MM.1S (cell line): ENCODE measurements around the gene COMT.

Source experiments
- DNase-seq: peaks from one replicate; pipeline ENCODE4 v3.0.0-alpha.2; 2015
- H2AFZ ChIP-seq: fragments of 300-600 bp; sonication (generic); 2 replicates; pipeline ENCODE4 v1.6.0; 2016; ENCODE audit warnings: antibody characterized with exemption, low read length
- H3F3A ChIP-seq: fragments of 300-600 bp; sonication (generic); 2 replicates; pipeline ENCODE4 v1.6.1; 2016; ENCODE audit warnings: mild to moderate bottlenecking, antibody characterized with exemption, low read length, moderate library complexity, mixed read lengths; ENCODE audit not compliant: insufficient read depth
- H3K27ac ChIP-seq: fragments of 300-600 bp; sonication (generic); 2 replicates; pipeline ENCODE4 v1.5.1; 2016; ENCODE audit warnings: mild to moderate bottlenecking, low read length
- H3K27me3 ChIP-seq: fragments of 300-600 bp; sonication (generic); replicated peaks from 2 replicates; pipeline ENCODE4 v1.6.0; 2016; ENCODE audit warnings: low read length; ENCODE audit not compliant: insufficient read depth
- H3K36me3 ChIP-seq: fragments of 300-600 bp; sonication (generic); replicated peaks from 2 replicates; pipeline ENCODE4 v1.6.1; 2016; ENCODE audit warnings: mild to moderate bottlenecking, low read length, mixed read lengths; ENCODE audit not compliant: insufficient read depth
- H3K4me1 ChIP-seq: fragments of 300-600 bp; sonication (generic); 2 replicates; pipeline ENCODE4 v1.6.1; 2016; ENCODE audit warnings: low read length, mixed read lengths
- H3K4me2 ChIP-seq: fragments of 300-600 bp; sonication (generic); 2 replicates; pipeline ENCODE4 v1.6.0; 2016; ENCODE audit warnings: low read depth, low read length
- H3K4me3 ChIP-seq: fragments of 300-600 bp; sonication (generic); 2 replicates; pipeline ENCODE4 v1.5.1; 2016; ENCODE audit warnings: low read length, mixed read lengths
- H3K79me2 ChIP-seq: fragments of 300-600 bp; sonication (generic); 2 replicates; pipeline ENCODE4 v1.6.1; 2016; ENCODE audit warnings: mixed run types, low read length, mixed read lengths
- H3K9ac ChIP-seq: fragments of 300-600 bp; sonication (generic); 2 replicates; pipeline ENCODE4 v1.6.1; 2016; ENCODE audit warnings: low read length, mixed read lengths
- H3K9me2 ChIP-seq: fragments of 300-600 bp; sonication (generic); replicated peaks from 2 replicates; pipeline ENCODE4 v1.6.1; 2016; ENCODE audit warnings: mild to moderate bottlenecking, low read length, mixed read lengths; ENCODE audit not compliant: insufficient read depth
- H3K9me3 ChIP-seq: fragments of 300-600 bp; sonication (generic); replicated peaks from 2 replicates; pipeline ENCODE4 v1.6.1; 2016; ENCODE audit warnings: mild to moderate bottlenecking, low read length, mixed read lengths; ENCODE audit not compliant: insufficient read depth
- H4K20me1 ChIP-seq: fragments of 300-600 bp; sonication (generic); 2 replicates; pipeline ENCODE4 v1.6.1; 2016; ENCODE audit warnings: mild to moderate bottlenecking, low read length, moderate library complexity, mixed read lengths; ENCODE audit not compliant: insufficient read depth
- CTCF ChIP-seq: fragments of 300-600 bp; sonication (generic); IDR thresholded peaks from 2 replicates; pipeline ENCODE4 v1.5.1; 2016; ENCODE audit warnings: antibody characterized with exemption, low read length, mixed read lengths
- EZH2 ChIP-seq: fragments of 300-600 bp; sonication (generic); optimal IDR thresholded peaks from 2 replicates; pipeline ENCODE3; 2017; ENCODE audit warnings: low read depth, mild to moderate bottlenecking, antibody characterized with exemption, low read length, mixed read lengths
- EZH2phosphoT487 ChIP-seq: fragments of 300-600 bp; sonication (generic); IDR thresholded peaks from 2 replicates; pipeline ENCODE4 v1.6.1; 2018; ENCODE audit warnings: antibody characterized with exemption, low read length

Gene COMT

GRCh38 chr22:19928207-19928606 lies 13.4 kb upstream of the COMT start:
- Histone ChIP-seq H3K9ac (no peak overlapping the region), H3K27ac (no peak overlapping the region), H3K36me3 (no peaks in the 10 kb centered on the region), H4K20me1 (no peaks in the 10 kb centered on the region), H3K9me2 (no peaks in the 10 kb centered on the region), H3K4me3 (no peak overlapping the region), H3K9me3 (no peaks in the 10 kb centered on the region), H3K4me2 (no peak overlapping the region), H3K4me1 (0 out of 2 replicates have a peak, but pooled peaks cover 3% of the 10 kb centered on the region), H3K79me2 (no peaks in the 10 kb centered on the region), H3K27me3 (no peaks in the 10 kb centered on the region), H3F3A (no peaks in the 10 kb centered on the region), H2AFZ (no peak overlapping the region)
- TF ChIP-seq EZH2phosphoT487 (no peak), EZH2 (no peak), CTCF (no peak)
- no peak for DNase-seq

GRCh38 chr22:19929586-19930550 lies 11.7 kb upstream of the COMT start:
- Histone ChIP-seq H3K27ac (no peak overlapping the region), H4K20me1 (no peaks in the 10 kb centered on the region), H3K4me2 (no peak overlapping the region), H2AFZ (no peak overlapping the region), H3K9me3 (no peaks in the 10 kb centered on the region), H3K9ac (no peak overlapping the region), H3K4me3 (no peak overlapping the region), H3K4me1 (no peaks in the 10 kb centered on the region), H3K27me3 (no peaks in the 10 kb centered on the region), H3K79me2 (no peaks in the 10 kb centered on the region), H3F3A (no peaks in the 10 kb centered on the region), H3K9me2 (no peaks in the 10 kb centered on the region), H3K36me3 (no peaks in the 10 kb centered on the region)
- TF ChIP-seq EZH2 (no peak), CTCF (no peak), EZH2phosphoT487 (no peak)
- no peak for DNase-seq

- Histone ChIP-seq H2AFZ (no peak overlapping the region), H3K9me2 (no peaks in the 10 kb centered on the region), H4K20me1 (no peaks in the 10 kb centered on the region), H3K9ac (no peak overlapping the region), H3K4me1 (no peaks in the 10 kb centered on the region), H3F3A (no peaks in the 10 kb centered on the region), H3K79me2 (no peaks in the 10 kb centered on the region), H3K4me3 (no peak overlapping the region), H3K4me2 (no peak overlapping the region), H3K36me3 (no peaks in the 10 kb centered on the region), H3K27me3 (no peaks in the 10 kb centered on the region), H3K9me3 (no peaks in the 10 kb centered on the region), H3K27ac (no peak overlapping the region)
- no peak for TF ChIP-seq EZH2phosphoT487
- TF ChIP-seq CTCF: no peak
- TF ChIP-seq EZH2: no peak
- no peak for DNase-seq
Observed at GRCh38 chr22:19930551-19931486, 10.8 kb upstream of the COMT start.
